ENCODE results near the gene ABAT.

ABAT gene

DNA sequence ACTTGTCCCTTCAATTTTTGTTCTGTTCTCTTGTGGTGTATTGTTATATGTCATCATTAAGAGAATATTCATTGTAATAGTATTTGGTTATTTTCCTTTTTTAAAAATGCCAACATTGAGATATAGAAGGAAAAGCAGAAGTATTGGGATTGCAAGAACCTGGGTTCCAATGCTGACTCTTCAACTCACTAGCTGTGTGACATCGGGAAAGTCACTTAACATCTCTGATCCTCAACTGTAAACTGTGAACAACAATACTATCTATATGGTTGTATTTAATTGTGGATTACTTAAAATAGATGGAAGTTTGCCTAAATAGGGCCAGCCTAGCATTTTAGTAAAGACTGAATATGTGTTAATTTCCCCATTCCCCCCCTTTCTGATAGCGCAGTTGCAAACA lies 67.2 kb downstream of the ABAT start:
- no peak for TF ChIP-seq FOXP2 (optimal IDR thresholded peaks at IDR 0.05; ENCODE audit: borderline replicate concordance, extremely low read depth, extremely low read length, insufficient read depth)
- no peak for TF ChIP-seq TAF1 (IDR thresholded peaks at IDR 0.05; ENCODE audit: borderline replicate concordance, insufficient read depth, low read length)
- no peak for TF ChIP-seq SIN3A (IDR thresholded peaks at IDR 0.05; ENCODE audit: borderline replicate concordance, insufficient read depth, low read length)
- no peak for TF ChIP-seq REST (IDR thresholded peaks at IDR 0.05; ENCODE audit: insufficient read depth in 1 of 2, low read depth in 2 of 2, low read length in 2 of 2)
- TF ChIP-seq POLR2AphosphoS5 (IDR thresholded peaks at IDR 0.05; ENCODE audit: low read depth, low read length) = no peak

DNA sequence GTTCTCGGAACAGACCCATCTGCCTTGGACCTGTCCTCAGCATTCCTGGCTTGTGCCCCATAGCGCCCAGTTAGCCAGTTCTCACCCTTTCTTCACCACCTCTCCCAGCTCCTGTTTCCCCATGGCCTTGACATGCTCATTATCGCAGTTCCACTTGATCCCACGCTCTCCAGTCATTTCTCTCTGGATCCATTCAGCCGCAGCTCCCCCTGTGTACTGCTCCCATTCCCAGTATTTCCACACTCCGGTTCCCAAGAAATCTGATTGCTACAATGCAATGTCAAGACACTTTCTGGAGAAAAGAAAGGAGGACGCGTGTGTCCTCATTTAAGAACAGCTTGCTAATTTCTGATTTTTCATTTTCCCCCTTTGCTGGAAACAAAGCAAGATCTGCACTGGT lies 67.7 kb downstream of the ABAT start:
- no peak for TF ChIP-seq TAF1 (IDR thresholded peaks at IDR 0.05; ENCODE audit: borderline replicate concordance, insufficient read depth, low read length)

GRCh38 chr16:8751481-8752311 lies 77.3 kb downstream of the ABAT start:
- TF ChIP-seq POLR2AphosphoS5 (IDR thresholded peaks at IDR 0.05; ENCODE audit: low read depth, low read length) (no peak), FOXP2 (optimal IDR thresholded peaks at IDR 0.05; ENCODE audit: borderline replicate concordance, extremely low read depth, extremely low read length, insufficient read depth) (no peak), TAF1 (IDR thresholded peaks at IDR 0.05; ENCODE audit: borderline replicate concordance, insufficient read depth, low read length) (no peak), REST (IDR thresholded peaks at IDR 0.05; ENCODE audit: insufficient read depth in 1 of 2, low read depth in 2 of 2, low read length in 2 of 2) (no peak), SIN3A (IDR thresholded peaks at IDR 0.05; ENCODE audit: borderline replicate concordance, insufficient read depth, low read length) (no peak)

DNA sequence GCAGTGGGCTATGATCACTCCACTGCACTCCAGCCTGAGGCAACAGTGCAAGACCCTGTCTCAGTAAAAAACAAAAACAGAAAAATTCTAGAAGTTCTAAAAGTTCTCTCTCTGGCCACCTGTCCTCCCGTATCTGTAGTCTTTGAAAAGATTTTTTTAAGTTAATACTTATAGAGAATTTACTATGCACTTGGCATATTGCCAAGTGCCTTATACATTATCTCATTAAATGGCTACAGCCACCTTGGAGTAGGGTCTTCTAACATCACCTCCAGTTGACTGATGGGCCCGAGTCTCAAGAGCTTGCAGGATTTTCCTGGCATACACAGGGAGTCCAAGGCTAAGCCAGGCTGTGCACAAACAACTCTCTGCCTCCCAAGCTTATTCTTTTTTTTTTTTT lies 78.3 kb downstream of the ABAT start:
- TF ChIP-seq SIN3A (IDR thresholded peaks at IDR 0.05; ENCODE audit: borderline replicate concordance, insufficient read depth, low read length) = no peak
- TF ChIP-seq FOXP2 (optimal IDR thresholded peaks at IDR 0.05; ENCODE audit: borderline replicate concordance, extremely low read depth, extremely low read length, insufficient read depth) = no peak
- no peak for TF ChIP-seq POLR2AphosphoS5 (IDR thresholded peaks at IDR 0.05; ENCODE audit: low read depth, low read length)
- TF ChIP-seq TAF1 (IDR thresholded peaks at IDR 0.05; ENCODE audit: borderline replicate concordance, insufficient read depth, low read length) = no peak
- TF ChIP-seq REST (IDR thresholded peaks at IDR 0.05; ENCODE audit: insufficient read depth in 1 of 2, low read depth in 2 of 2, low read length in 2 of 2) = no peak

DNA sequence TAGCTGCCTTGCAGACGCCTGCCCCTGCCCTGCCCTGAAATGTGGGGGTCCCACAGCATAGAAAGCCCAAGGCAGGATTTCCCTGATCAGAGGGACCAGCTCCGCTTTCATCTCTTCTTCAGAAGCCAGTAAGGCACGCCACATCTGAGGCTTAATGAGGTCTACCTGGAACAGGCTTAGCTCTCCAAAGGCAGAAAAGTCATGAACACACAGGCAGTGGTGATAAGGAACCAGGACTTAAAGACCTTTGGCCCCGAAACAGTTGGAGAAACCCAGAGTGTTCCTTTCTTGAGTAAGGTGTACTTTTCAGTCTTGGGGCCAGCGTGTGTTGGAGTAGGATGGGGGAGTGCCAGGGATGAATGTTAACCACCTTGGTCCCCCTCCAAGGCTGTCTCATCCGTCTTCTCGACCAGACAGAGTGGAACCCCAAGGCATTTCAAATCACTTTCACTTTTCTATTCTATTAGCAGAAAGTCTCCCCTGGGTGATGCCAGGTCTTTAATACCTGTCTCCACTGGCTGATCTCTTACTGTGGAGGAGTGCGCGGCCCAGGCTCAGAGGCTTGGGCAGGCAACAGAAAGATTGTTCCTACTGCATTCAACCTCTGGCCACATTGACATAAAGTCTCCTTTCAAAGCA lies 79.1 kb downstream of the ABAT start:
- TF ChIP-seq REST (IDR thresholded peaks at IDR 0.05; ENCODE audit: insufficient read depth in 1 of 2, low read depth in 2 of 2, low read length in 2 of 2) (no peak), TAF1 (IDR thresholded peaks at IDR 0.05; ENCODE audit: borderline replicate concordance, insufficient read depth, low read length) (no peak), POLR2AphosphoS5 (IDR thresholded peaks at IDR 0.05; ENCODE audit: low read depth, low read length) (no peak), SIN3A (IDR thresholded peaks at IDR 0.05; ENCODE audit: borderline replicate concordance, insufficient read depth, low read length) (no peak), FOXP2 (optimal IDR thresholded peaks at IDR 0.05; ENCODE audit: borderline replicate concordance, extremely low read depth, extremely low read length, insufficient read depth) (no peak)

Measured in PFSK-1 (cell line).